G401 (cell line): ENCODE results near the gene CCAR1. TPM values are rescaled to one million over a fixed set of nuclear protein-coding genes. Genes with fewer than 3 reads are reported as not detected.
"Not testable (repeated sequence)": the region's sequence is repeated elsewhere in the genome, so short reads cannot be mapped to it uniquely, and the experiment has no call there.

Experiments used
- DNase-seq: peaks from one replicate; pipeline ENCODE4 v3.0.0-alpha.2; 2015; ENCODE audit warnings: low spot score
- in situ Hi-C: cut with HindIII; loops from 2 replicates; pipeline ENCODE4 v1.10.0; 2016; ENCODE audit warnings: low sequenced_read_pairs, mixed read lengths
- total RNA-seq: library from RNA; depleted of rRNA; stranded (reverse); fragments of >200 nt; shearing (Covaris generic); gene quantifications from 2 replicates; pipeline ENCODE4 v1.2.3, GENCODE V29; 2014; rRNA removed

CCAR1 gene
- total RNA-seq, 1 experiment from 2014 or later, result 42.9 TPM

DNA sequence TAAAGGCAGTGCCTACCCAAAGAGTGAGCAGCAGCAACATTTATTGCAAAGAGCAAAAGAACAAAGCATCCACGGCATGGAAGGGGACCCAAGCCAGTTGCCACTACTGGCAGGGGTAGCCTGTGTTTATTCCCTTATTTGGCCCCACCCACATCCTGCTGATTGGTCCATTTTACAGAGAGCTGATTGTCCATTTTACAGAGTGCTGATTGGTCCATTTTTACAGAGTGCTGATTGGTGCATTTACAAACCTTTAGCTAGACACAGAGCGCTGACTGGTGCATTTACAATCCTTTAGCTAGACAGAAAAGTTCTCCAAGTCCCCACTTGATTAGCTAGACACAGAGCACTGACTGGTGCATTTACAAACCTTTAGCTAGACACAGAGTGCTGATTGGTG is 101.6 kb downstream of the CCAR1 start:
- in situ Hi-C loops, DNase-seq: not testable (repeated sequence)

DNA sequence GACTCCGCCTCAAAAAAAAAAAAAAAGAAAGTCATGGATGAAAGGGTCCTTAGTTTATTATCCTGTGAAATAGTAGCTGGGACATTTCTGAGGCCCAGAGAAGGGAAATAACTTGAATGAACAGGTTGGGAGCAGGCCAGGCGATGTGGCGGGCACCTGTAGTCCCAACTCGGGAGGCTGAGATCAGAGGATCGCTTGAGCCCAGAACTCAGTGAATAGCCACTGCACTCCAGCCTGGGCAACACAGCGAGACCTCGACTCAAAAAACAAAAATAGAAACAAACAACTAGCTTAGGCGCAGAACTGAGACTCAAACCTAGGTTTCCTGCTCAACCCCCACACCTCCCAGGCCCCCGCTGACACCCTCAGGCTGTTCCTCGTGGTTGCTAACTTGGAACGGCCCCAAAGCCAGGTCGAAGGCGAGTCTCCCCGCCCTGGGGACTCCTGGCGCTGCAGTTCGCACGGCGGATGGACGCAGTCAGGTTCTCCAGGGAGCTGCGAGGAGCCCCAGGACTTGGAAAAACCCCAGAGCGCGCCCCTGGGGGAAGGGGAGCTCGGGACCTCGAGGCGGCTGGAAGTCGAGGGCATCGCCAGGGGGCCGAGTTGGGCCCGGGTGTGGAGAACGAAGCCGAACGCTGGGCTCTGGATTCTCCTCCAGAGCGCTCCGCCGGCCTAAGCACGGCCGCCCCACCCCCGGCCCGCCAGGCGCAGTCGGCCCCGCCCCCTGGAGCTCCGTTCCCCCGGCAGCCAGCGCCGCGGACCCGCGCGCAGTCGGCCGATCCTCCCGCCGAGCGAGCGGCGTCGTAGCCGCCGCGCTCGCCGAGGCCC is 105.9 kb downstream of the CCAR1 start, which contains the start of gene STOX1:
TSS of gene STOX1 (plus strand) at position 768 of the 828 bp plus-strand sequence. CDS start 93 bp downstream, outside the sequence.
- DNase-seq, result peak; percentile 34

GRCh38 chr10:68827592-68827959 is 106.5 kb downstream of the CCAR1 start:
- in situ Hi-C loops, DNase-seq: not testable (repeated sequence)

More for the DNA sequence above, 105.9 kb downstream of the CCAR1 start, which contains the start of gene STOX1:
- in situ Hi-C loops, result no loop called here

- peak; percentile 11 for DNase-seq
- in situ Hi-C loops, result not testable (repeated sequence)
Measured at GRCh38 chr10:68828083-68828601, 107.1 kb downstream of the CCAR1 start.

- in situ Hi-C loops, result no loop called here
- peak; percentile 7 for DNase-seq
Measured at GRCh38 chr10:68828833-68829232, 107.8 kb downstream of the CCAR1 start.

- in situ Hi-C loops, result no loop called here
- peak; percentile 5 for DNase-seq
Measured at GRCh38 chr10:68829521-68829920, 108.5 kb downstream of the CCAR1 start.

DNA sequence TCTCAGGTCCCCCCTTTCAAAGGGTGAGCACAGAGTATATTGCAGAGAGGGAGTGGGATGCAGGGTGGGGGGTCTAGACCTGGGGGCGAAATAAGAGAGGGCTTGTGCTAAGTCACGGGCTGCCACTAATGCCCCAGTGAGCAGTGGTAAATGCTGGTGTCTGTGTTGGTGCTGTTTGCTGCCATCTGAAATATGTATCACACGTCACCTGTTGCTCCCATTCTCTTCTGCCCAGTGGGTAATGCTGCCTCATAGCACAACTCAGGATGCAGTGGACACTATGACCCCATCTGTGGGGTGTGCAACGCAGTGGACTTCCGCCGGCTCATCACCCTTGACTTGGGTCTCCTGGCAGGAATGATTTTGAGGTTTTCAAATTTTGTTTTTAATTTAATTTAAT is 108.9 kb downstream of the CCAR1 start:
- in situ Hi-C loops, result no loop called here
- peak; percentile 8 for DNase-seq

- no peak for DNase-seq
- in situ Hi-C loops, result no loop called here
Measured at GRCh38 chr10:68831961-68832455, 111.0 kb downstream of the CCAR1 start.

DNA sequence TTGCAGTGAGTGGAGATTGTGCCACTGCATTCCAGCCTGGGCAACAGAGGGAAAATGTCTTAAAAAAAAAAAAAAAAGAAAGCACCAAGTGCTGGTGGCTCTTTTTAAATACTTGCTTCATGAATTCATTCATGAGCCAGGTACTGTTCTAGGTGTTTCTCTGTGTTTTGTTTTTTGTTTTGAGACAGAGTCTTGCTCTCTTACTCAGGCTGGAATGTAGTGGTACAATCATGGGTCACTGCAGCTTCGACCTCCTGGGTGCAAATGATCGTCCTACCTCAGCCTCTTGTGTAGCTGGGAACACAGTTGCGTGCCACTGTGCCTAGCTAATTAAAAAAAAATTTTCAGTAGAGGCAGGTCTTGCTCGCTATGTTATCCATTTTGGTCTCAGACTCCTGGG is 111.6 kb downstream of the CCAR1 start:
- no peak for DNase-seq
- in situ Hi-C loops, result no loop called here

DNA sequence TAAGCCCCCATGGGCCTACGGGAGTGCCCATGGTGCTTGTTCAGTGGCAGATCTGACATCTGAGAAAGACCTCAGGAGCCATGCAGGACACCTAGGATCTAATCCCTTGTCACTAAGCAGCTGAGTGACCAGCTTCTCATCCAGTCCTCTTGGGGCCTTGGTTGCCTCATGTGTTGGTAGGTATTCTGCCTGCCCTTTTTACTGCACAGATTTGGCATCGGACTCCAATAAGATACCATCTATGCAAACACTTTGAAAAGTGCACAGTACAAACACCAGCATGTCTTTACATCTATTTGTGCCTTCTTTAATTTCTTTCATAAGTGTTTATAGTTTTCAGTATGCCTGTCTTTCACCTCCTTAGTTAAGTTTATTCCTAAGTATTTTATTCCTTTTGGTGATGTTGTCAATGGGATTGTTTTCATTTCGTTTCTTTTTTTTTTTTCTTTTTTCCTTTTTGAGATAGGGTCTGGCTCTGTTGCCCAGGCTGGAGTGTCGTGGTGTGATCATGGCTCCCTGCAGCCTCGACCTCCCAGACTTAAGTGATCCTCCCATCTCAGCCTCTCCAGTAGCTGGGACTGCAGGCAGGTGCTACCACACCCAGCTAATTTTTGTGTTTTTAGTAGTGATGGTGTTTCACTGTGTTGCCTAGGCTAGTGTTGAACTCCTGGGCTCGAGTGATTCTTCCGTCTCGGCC is 116.7 kb downstream of the CCAR1 start:
- in situ Hi-C loops, result no loop called here

DNA sequence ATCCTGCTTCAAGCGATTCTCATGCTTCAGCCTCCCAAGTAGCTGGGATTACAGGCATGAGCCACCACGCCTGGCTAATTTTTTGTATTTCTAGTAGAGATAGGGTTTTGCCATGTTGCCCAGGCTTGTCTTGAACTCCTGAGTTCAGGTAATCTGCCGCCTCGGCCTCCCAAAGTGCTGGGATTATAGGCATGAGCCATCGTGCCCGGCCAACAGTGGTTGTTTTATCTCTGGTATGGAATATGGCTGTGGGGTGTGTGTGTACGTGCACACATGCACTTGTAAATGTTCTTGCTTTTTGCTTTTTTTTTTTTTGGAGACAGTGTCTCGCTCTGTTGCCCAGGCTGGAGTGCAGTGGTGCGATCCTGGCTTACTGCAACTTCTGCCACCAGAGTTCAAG is 119.6 kb downstream of the CCAR1 start:
- DNase-seq, in situ Hi-C loops: not testable (repeated sequence)

More for the DNA sequence above, 116.7 kb downstream of the CCAR1 start:
- no peak for DNase-seq

Other genes with a start within 250 kb of the CCAR1 start
- 39.1 and 41.0 TPM in 2 replicates for gene DNA2, start 249.3 kb upstream of the CCAR1 start, total RNA-seq
- gene SLC25A16, start 193.7 kb upstream of the CCAR1 start, total RNA-seq, result 7.5 and 14.3 TPM in 2 replicates
- 3.1 and 6.7 TPM in 2 replicates for gene TET1, start 160.9 kb upstream of the CCAR1 start, total RNA-seq
- gene STOX1, start 106.3 kb downstream of the CCAR1 start, total RNA-seq, result 1.5 and 2.0 TPM in 2 replicates
- 31.6 and 32.8 TPM in 2 replicates for gene DDX50, start 180.1 kb downstream of the CCAR1 start, total RNA-seq
- gene DDX21, start 234.9 kb downstream of the CCAR1 start, total RNA-seq, result 51.8 and 80.4 TPM in 2 replicates